Measurements from ENCODE around the gene FSD2.
"Not testable (repeated sequence)": the region's sequence is repeated elsewhere in the genome, so short reads cannot be mapped to it uniquely, and the experiment has no call there.

Gene FSD2

DNA sequence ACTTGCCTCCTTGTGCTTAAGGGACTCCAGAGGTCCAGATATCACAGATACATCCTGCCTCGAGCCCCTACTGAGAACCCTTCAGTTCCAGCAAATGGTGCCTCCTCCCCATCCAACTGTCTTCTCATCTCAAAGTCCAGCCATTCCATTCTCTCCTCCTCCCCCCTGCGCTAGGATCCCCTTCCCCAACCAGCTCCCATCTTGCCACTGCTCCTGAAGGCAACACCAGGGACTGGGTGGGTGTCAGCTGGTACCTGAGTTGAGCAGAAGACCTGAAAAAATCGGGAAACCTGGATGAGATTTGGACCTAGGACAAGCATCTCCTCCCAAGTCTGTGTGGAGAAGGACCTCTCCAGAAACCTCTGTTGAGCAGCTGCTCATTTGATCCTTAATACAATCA lies 93.8 kb downstream of the FSD2 start:
- no peak overlapping the region for H3K4me3 ChIP-seq (ENCODE audit: low read depth, low read length)
- no peaks in the 10 kb centered on the region for H3K27me3 ChIP-seq (ENCODE audit: insufficient read depth, low read depth, severe bottlenecking)
- TF ChIP-seq, protein P1, sequence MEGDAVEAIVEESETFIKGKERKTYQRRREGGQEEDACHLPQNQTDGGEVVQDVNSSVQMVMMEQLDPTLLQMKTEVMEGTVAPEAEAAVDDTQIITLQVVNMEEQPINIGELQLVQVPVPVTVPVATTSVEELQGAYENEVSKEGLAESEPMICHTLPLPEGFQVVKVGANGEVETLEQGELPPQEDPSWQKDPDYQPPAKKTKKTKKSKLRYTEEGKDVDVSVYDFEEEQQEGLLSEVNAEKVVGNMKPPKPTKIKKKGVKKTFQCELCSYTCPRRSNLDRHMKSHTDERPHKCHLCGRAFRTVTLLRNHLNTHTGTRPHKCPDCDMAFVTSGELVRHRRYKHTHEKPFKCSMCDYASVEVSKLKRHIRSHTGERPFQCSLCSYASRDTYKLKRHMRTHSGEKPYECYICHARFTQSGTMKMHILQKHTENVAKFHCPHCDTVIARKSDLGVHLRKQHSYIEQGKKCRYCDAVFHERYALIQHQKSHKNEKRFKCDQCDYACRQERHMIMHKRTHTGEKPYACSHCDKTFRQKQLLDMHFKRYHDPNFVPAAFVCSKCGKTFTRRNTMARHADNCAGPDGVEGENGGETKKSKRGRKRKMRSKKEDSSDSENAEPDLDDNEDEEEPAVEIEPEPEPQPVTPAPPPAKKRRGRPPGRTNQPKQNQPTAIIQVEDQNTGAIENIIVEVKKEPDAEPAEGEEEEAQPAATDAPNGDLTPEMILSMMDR (IDR thresholded peaks at IDR 0.05; ENCODE audit: low read depth, low read length): no peak
- H3K27ac ChIP-seq: no peak overlapping the region
- DNase-seq: no peak
- H3K36me3 ChIP-seq: peaks cover 2% of the 10 kb centered on the region
- H3K9me3 ChIP-seq (ENCODE audit: severe bottlenecking): peaks cover 3% of the 10 kb centered on the region

DNA sequence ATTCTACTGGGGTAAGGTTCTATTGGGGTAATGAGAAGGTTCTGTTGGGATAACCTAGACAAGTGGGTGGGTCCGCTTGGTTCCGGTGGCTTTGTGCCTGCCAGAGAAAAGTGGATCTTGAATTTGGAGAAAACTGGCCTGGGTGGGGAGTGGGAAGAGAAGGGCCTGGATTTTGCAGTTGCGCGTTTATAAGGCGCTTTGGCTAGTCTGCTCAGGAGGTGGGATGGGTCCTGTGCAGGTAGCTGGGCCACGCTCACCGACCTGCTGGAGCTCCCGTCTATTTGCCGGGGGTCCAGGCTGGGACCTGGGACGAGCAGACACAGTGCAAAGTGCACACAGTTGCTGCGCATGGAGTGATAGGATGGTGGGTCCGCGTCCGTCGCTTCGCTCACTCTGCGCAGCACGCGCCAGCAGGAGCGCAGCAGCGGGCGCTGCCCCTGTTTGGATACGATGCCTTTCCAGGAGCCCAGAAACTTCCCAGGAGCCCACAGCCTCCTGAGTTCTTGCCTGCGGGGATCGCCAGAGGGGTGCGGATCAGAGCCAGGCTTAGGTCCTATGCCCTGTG lies 94.9 kb downstream of the FSD2 start:
- Histone ChIP-seq H3K36me3 (peaks cover 2% of the 10 kb centered on the region), H3K27ac (no peak overlapping the region), H3K9me3 (ENCODE audit: severe bottlenecking) (peaks cover under 1% of the 10 kb centered on the region), H3K27me3 (ENCODE audit: insufficient read depth, low read depth, severe bottlenecking) (no peaks in the 10 kb centered on the region), H3K4me3 (ENCODE audit: low read depth, low read length) (no peak overlapping the region)
- DNase-seq: no peak
- TF ChIP-seq, protein P1 (IDR thresholded peaks at IDR 0.05; ENCODE audit: low read depth, low read length): no peak

DNA sequence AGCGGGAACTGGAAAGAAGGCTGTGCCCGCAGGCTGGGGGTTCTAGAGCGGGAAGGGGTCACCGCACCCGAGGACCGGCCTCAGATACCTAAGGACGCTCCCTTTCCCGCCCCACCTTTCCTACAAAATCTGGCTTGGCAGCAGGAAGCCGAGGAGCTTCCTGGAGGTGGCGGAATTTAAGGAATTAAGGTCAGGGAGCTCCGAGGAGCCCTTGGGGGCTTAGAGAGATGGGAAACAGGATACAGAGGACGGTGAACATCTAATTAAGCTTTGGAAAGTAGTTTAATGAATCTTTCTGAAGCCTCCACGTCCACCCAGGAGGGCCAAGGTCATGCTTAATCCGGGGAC lies 95.7 kb downstream of the FSD2 start:
- TF ChIP-seq, protein P1 (IDR thresholded peaks at IDR 0.05; ENCODE audit: low read depth, low read length): no peak
- Histone ChIP-seq H3K27me3 (ENCODE audit: insufficient read depth, low read depth, severe bottlenecking) (no peaks in the 10 kb centered on the region), H3K9me3 (ENCODE audit: severe bottlenecking) (no peaks in the 10 kb centered on the region), H3K27ac (peak overlapping the region; percentile 97), H3K36me3 (peaks cover 2% of the 10 kb centered on the region), H3K4me3 (ENCODE audit: low read depth, low read length) (peak overlapping the region; percentile 80)
- no peak for DNase-seq

DNA sequence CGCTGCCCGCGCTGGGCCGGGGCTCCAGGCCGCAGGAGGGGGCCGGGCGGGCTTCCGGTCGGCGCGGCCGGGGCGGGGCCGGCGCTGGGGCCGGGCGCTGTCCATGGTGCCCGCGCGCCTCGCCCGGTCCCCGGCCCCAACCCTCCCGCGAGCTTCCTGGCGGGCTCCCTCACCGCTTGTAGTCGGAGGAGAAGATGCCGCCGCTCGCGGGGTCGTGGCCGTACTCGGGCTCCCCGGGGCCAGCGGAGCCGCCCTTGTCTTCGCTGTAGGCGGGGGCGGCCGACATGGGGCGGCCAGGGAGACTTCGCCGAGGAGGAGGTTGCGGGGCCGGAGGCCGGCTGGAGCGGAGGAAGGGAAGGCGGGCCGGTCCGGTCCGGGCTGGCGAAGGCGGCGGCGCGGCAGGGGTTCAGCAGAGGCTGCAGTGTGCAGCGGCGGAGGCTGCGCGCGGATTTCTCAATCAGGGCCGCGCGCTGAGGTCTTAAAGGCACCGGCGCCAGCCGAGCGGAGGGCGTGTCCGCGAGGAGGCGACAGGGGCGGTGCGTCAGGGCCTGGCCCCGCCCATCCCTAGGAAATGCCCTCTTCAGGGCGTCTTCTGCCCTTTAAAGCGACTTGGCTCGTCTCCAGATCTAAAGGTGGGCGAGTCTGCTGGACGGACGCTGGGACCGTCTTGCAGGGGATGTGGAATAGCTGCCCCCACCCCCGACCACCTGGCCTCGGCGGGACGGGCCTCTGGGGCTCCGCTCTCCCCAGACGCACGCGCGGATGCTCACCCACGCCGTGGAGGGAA lies 96.3 kb downstream of the FSD2 start, which contains the start of gene AP3B2:
Gene AP3B2, minus strand, starts transcription at position 455 of the 787 bp plus-strand sequence. Its CDS starts 169 bp downstream, at position 286.
- H3K9me3 ChIP-seq (ENCODE audit: severe bottlenecking): no peaks in the 10 kb centered on the region
- DNase-seq: peak; percentile 86
- H3K4me3 ChIP-seq (ENCODE audit: low read depth, low read length): peak within 1 kb of the TSS; percentile 80
- H3K36me3 ChIP-seq: peaks cover 2% of the 10 kb centered on the region
- TF ChIP-seq, protein P1 (IDR thresholded peaks at IDR 0.05; ENCODE audit: low read depth, low read length): no peak
- no peaks in the 10 kb centered on the region for H3K27me3 ChIP-seq (ENCODE audit: insufficient read depth, low read depth, severe bottlenecking)
- H3K27ac ChIP-seq: peak within 1 kb of the TSS; percentile 97

DNA sequence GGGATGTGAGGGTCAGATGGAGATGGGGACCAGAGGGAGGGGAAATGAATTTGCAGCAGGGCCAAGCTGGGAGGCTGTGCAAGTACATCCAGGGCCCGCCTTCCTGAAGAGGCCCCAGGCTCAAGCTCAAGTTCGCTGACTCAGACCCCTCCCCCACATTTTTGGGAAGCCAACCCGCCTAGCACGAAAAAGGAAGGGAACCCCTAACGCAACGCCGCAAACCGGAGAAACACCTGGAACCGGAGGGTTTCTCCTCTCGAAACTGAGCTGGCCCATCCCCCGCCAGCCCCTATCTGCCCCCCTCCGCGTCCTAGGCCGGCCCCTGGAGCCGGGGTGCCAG lies 96.8 kb downstream of the FSD2 start:
- Histone ChIP-seq H3K36me3 (peaks cover 2% of the 10 kb centered on the region), H3K27me3 (ENCODE audit: insufficient read depth, low read depth, severe bottlenecking) (no peaks in the 10 kb centered on the region), H3K4me3 (ENCODE audit: low read depth, low read length) (peak overlapping the region; percentile 80), H3K27ac (peak overlapping the region; percentile 97), H3K9me3 (ENCODE audit: severe bottlenecking) (no peaks in the 10 kb centered on the region)
- TF ChIP-seq, protein P1 (IDR thresholded peaks at IDR 0.05; ENCODE audit: low read depth, low read length): no peak
- peak; percentile 26 for DNase-seq

DNA sequence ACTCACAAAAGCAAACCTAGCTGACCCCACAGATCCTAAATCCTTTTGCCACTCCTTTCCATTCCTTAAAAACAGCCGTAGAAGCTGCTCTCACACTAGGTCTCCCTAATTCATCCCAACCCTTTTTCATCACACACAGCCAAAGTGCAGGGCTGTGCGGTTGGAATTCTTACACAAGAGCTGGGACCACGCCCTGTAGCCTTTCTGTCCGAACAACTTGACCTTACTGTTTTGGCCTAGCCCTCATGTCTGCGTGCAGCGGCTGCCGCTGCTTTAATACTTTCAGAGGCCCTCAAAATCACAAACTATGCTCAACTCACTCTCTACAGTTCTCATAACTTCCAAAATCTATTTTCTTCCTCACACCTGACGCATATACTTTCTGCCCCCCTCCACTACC lies 100.0 kb downstream of the FSD2 start:
- not testable (repeated sequence) for H3K9me3 ChIP-seq (ENCODE audit: severe bottlenecking); H3K4me3 ChIP-seq (ENCODE audit: low read depth, low read length); H3K27ac ChIP-seq; H3K27me3 ChIP-seq (ENCODE audit: insufficient read depth, low read depth, severe bottlenecking); DNase-seq
- peaks cover 11% of the 10 kb centered on the region for H3K36me3 ChIP-seq

All from WERI-Rb-1 (cell line).